Measurements from ENCODE around the gene VAC14. TPM values are rescaled to one million over a fixed set of nuclear protein-coding genes. Genes with fewer than 3 reads are reported as not detected.
A peak's percentile ranks its signal among the peaks of the same experiment; 100 is the strongest.

The VAC14 gene
- total and polyA plus RNA-seq, 2 of the 8 experiments (the other 6 are each of a cell fraction or from before 2014, with no cell fraction given) = 56.0 to 108 TPM

DNA sequence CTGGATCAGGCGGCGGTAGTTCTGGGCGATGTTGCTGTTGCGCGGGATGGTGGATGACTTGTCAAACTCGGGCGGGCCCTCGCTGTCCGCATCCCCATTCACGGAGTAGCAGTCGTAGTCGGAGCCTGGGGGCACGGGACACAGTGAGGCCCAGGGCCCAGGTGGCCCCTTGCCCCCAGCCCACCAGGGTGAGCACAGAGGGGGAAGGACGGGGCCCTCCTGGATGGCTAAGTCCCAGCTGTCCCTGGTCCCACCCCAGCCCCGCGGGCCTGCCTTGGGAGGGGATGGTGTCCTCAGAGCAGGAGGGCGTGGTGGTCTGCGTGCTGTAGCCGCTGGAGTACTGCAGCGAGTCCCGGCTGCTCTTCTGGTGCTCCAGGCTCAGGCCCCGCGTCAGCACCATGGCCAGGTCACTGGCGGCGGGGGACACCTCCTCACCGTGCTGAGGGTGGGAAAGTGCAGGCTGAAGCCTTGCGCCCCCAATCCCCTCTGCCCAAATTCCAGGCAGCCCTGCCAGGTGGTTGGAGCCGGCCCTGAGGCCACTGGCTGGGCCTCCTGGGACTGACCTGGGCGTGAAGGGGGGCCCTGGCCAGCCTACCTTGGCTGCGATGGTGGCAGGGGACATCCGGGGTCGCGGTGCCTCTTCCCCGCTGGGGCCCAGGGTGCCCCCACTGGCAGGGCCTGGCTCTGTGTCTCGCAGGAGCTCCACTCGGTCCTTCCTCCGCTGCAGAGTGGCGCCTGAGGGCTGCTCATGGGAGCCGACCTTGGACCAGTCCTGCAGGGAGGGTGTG, 136.4 kb downstream of the VAC14 start:
- Histone ChIP-seq H3K4me2 (ENCODE audit: insufficient read depth in 1 of 2, low read depth in 2 of 2, low read length in 2 of 2) (no peak overlapping the region), H2BK5ac (ENCODE audit: low read depth, low read length) (no peak overlapping the region), H3K18ac (ENCODE audit: extremely low read depth, low read length) (no peak overlapping the region), H3K4ac (replicated peaks; ENCODE audit: insufficient read length, low read depth, low read length) (no peak overlapping the region), H3K27me3 (replicated peaks in 1 of 4; ENCODE audit: control insufficient read depth in 3 of 4, extremely low read depth in 1 of 4, insufficient read depth in 3 of 4, low read length in 3 of 4) (no peaks in the 10 kb centered on the region), H3K23me2 (ENCODE audit: low read depth, low read length) (no peaks in the 10 kb centered on the region), H3K56ac (replicated peaks; ENCODE audit: insufficient read length, low read depth, low read length) (no peak overlapping the region), H3K4me1 (replicated peaks in 1 of 4; ENCODE audit: control insufficient read depth in 3 of 4, insufficient read depth in 4 of 4, low read length in 3 of 4) (peaks cover 0 to 14% (median 7%) of the 10 kb centered on the region in 4 experiments; a peak in 6 of 7 replicates), H3K9ac (replicated peaks in 1 of 4; ENCODE audit: extremely low read depth in 1 of 4, low read depth in 3 of 4, low read length in 3 of 4) (no peak overlapping the region), H2AK5ac (ENCODE audit: low read depth, low read length) (no peak overlapping the region), H3K9me3 (ENCODE audit: insufficient read depth in 2 of 2, low read depth in 1 of 2, low read length in 1 of 2) (no peaks in the 10 kb centered on the region), H3K79me2 (ENCODE audit: control insufficient read depth in 1 of 2, insufficient read depth in 2 of 2, low read length in 2 of 2) (no peaks in the 10 kb centered on the region), H4K20me1 (replicated peaks in 1 of 2; ENCODE audit: control insufficient read depth in 1 of 2, insufficient read depth in 2 of 2, low read length in 2 of 2) (peaks cover 0 to 3% of the 10 kb centered on the region in 2 experiments), H4K5ac (ENCODE audit: insufficient read length, low read depth, low read length) (no peak overlapping the region), H3K27ac (ENCODE audit: low read depth, low read length) (no peak overlapping the region), H2BK120ac (replicated peaks; ENCODE audit: low read depth, low read length) (no peak overlapping the region), H2AFZ (ENCODE audit: low read length) (no peak overlapping the region), H2BK20ac (ENCODE audit: low read length) (no peak overlapping the region), H3K79me1 (ENCODE audit: low read depth, low read length) (no peaks in the 10 kb centered on the region), H3K14ac (ENCODE audit: insufficient read length) (no peak overlapping the region), H3K23ac (ENCODE audit: insufficient read length) (no peak overlapping the region), H2BK15ac (ENCODE audit: low read length) (no peak overlapping the region), H4K8ac (ENCODE audit: extremely low read depth, insufficient read depth, low read length) (peak overlapping the region; percentile 62; the same call in 1 of the 2 replicates), H3K36me3 (ENCODE audit: control insufficient read depth in 2 of 4, insufficient read depth in 4 of 4, low read length in 3 of 4) (peaks cover 0 to 20% (median 3%) of the 10 kb centered on the region in 4 experiments; a peak in 4 of 8 replicates), H3K4me3 (ENCODE audit: extremely low read depth in 1 of 4, insufficient read depth in 2 of 4, low read depth in 3 of 4, low read length in 4 of 4) (no peak overlapping the region), H2BK12ac (ENCODE audit: low read depth, low read length) (no peak overlapping the region), H4K91ac (replicated peaks; ENCODE audit: insufficient read length, low read length) (no peak overlapping the region)
- WGBS, 2 experiments (ENCODE audit: extremely low coverage in 1 of 2, insufficient coverage in 1 of 2, insufficient read length in 1 of 2, insufficient replicate concordance in 2 of 2, low coverage in 1 of 2, low lambda C conversion rate in 2 of 2, missing lambda C conversion rate in 1 of 2) = 91% methylated on average over 32 of the region's 39 CpGs; no CpG with 5 or more reads in 1 of the 2 experiments
- TF ChIP-seq SIRT6 (IDR thresholded peaks at IDR 0.05; ENCODE audit: low read length) (no peak), SP2 (IDR thresholded peaks at IDR 0.05; ENCODE audit: low read length) (no peak), GABPA (IDR thresholded peaks at IDR 0.05; ENCODE audit: borderline replicate concordance, insufficient read depth, low read length) (0 out of 2 replicates have a peak, but pooled peaks have one; percentile 16)
- FAIRE-seq (no peak), DNase-seq (ENCODE audit: low read depth in 1 of 2, low spot score in 2 of 2) (no peak)
- ChIA-PET CTCF (ENCODE audit: partially characterized antibody) (interaction anchor here (1.4 to 2.6 kb wide), 2 partner anchors 15 to 106 kb away, joined by 7 to 12 read pairs; no protein-coding TSS in a partner anchor), POLR2A (ENCODE audit: partially characterized antibody) (interaction anchor here (0.6 to 2.2 kb wide), 2 partner anchors 11 to 66 kb away, joined by 4 to 8 read pairs; no protein-coding TSS in a partner anchor)
